ENCODE data around the gene ACTR2. TPM values are rescaled to one million over a fixed set of nuclear protein-coding genes. Genes with fewer than 3 reads are reported as not detected.

The ACTR2 gene
- total and polyA plus RNA-seq, 9 of the 15 experiments (the other 6 are each of a cell fraction or from before 2014, with no cell fraction given), result 47.3 to 239 (median 108) TPM

- TF ChIP-seq STAT6 (CRISPR knock-in tag; IDR thresholded peaks at IDR 0.05), result no peak
- peak in 1 of 2 experiments; percentile 67 for TF ChIP-seq AFF1 (IDR thresholded peaks at IDR 0.05; ENCODE audit: low read depth in 1 of 2, partially characterized antibody in 2 of 2)
- TF ChIP-seq SRSF1 (IDR thresholded peaks at IDR 0.05; ENCODE audit: low read depth, low read length), result no peak
- TF ChIP-seq FOS (IDR thresholded peaks at IDR 0.05; ENCODE audit: extremely low read depth, insufficient read length), result no peak
- no peak for TF ChIP-seq CBX5 (IDR thresholded peaks at IDR 0.05; ENCODE audit: borderline replicate concordance, low read depth)
- no peak for TF ChIP-seq ETS1 (conservative IDR thresholded peaks at IDR 0.05; ENCODE audit: control insufficient read depth, low read depth, low read length)
- TF ChIP-seq NFIX (CRISPR knock-in tag; IDR thresholded peaks at IDR 0.05; ENCODE audit: low read depth), result no peak
- TF ChIP-seq MYC (IDR thresholded peaks at IDR 0.05; ENCODE audit: low read depth, low read length), result peak; percentile 66
- TF ChIP-seq MYC (CRISPR knock-in tag; IDR thresholded peaks at IDR 0.05; ENCODE audit: borderline replicate concordance, low read depth), result no peak
- TF ChIP-seq HLTF (IDR thresholded peaks at IDR 0.05), result 0 out of 2 replicates have a peak, but pooled peaks have one; percentile 35
- TF ChIP-seq FOXA3 (CRISPR knock-in tag; conservative IDR thresholded peaks at IDR 0.05 in 1 of 2, IDR thresholded peaks at IDR 0.05 in 1 of 2), result peak in 1 of 2 experiments; percentile 78; a peak in 2 of 4 replicates
- no peak for TF ChIP-seq FOXP1 (CRISPR knock-in tag; IDR thresholded peaks at IDR 0.05)
- no peak for TF ChIP-seq NR2F6 (CRISPR knock-in tag; IDR thresholded peaks at IDR 0.05)
- TF ChIP-seq TOE1 (IDR thresholded peaks at IDR 0.05; ENCODE audit: borderline replicate concordance), result 0 out of 2 replicates have a peak, but pooled peaks have one; percentile 21
- TF ChIP-seq TOE1 (CRISPR knock-in tag; IDR thresholded peaks at IDR 0.05; ENCODE audit: borderline replicate concordance, low read depth), result no peak
- TF ChIP-seq BACH1 (tag; IDR thresholded peaks at IDR 0.05), result no peak
- peak in 1 of 2 experiments; percentile 30; a peak in 1 of 4 replicates for TF ChIP-seq RCOR1 (IDR thresholded peaks at IDR 0.05; ENCODE audit: borderline replicate concordance in 1 of 2, low read depth in 2 of 2, low read length in 2 of 2)
- no peak for TF ChIP-seq IRF2 (CRISPR knock-in tag; IDR thresholded peaks at IDR 0.05)
- TF ChIP-seq HDAC2 (IDR thresholded peaks at IDR 0.05), result peak; percentile 72
- TF ChIP-seq ZNF311 (CRISPR knock-in tag; IDR thresholded peaks at IDR 0.05), result no peak
Measured at GRCh38 chr2:65294701-65295100, 67.1 kb downstream of the ACTR2 start (continued).

Measured in K562 (cell line).